CD4-positive, alpha-beta T cell (primary cell): ENCODE measurements around the gene PRDM16. TPM values are rescaled to one million over a fixed set of nuclear protein-coding genes. Genes with fewer than 3 reads are reported as not detected.

Experiments used
- ATAC-seq: fragments of 200-7000 bp; cut with Tn5 transposase; one replicate; pipeline ENCODE4 v1.10.0; 2022; ENCODE audit warnings: mild to moderate bottlenecking; ENCODE audit not compliant: poor library complexity
- CTCF ChIA-PET: fragments of 350-600 bp; sonication (Branson Sonifier 250); formaldehyde crosslinking; loops from one replicate; lab custom pipeline; 2021; ENCODE audit warnings: antibody characterized with exemption, inconsistent platforms; lab: Charles Lee
- POLR2A ChIA-PET: fragments of 350-600 bp; sonication (Branson Sonifier 250); formaldehyde crosslinking; loops from one replicate; lab custom pipeline; 2021; ENCODE audit warnings: antibody characterized with exemption, inconsistent platforms; lab: Charles Lee
- DNase-seq, 14 experiments: peaks; one replicate each; pipeline ENCODE4 v3.0.0-alpha.2; 2013 to 2020; ENCODE audit warnings: mixed read lengths in 2 of 14
- H3K27ac ChIP-seq, 2 donors: one replicate each; pipeline versions ENCODE4 v1.5.1 to v1.7.0; 2013; ENCODE audit warnings: low read length in 2 of 2, low read depth in 1 of 2, mild to moderate bottlenecking in 1 of 2
- H3K27me3 ChIP-seq, 2 experiments: 1 replicate in 1 of 2; 2 replicates in 1 of 2; pipeline versions ENCODE4 v1.6.1 to v1.7.0; 2013; ENCODE audit warnings: low read length in 2 of 2, control low read depth in 1 of 2, mild to moderate bottlenecking in 1 of 2, moderate library complexity in 1 of 2; ENCODE audit not compliant: insufficient read depth in 2 of 2, control insufficient read depth in 1 of 2
- H3K36me3 ChIP-seq: one replicate; pipeline ENCODE4 v1.6.1; 2013; ENCODE audit warnings: low read length, control low read depth; ENCODE audit not compliant: insufficient read depth
- H3K4me1 ChIP-seq: one replicate; pipeline ENCODE4 v1.6.1; 2013; ENCODE audit warnings: low read length, control low read depth; ENCODE audit not compliant: insufficient read depth
- H3K4me3 ChIP-seq: one replicate; pipeline ENCODE4 v1.5.1; 2013; ENCODE audit warnings: mild to moderate bottlenecking, low read length, moderate library complexity
- H3K9me3 ChIP-seq, 2 experiments: 1 replicate in 1 of 2; 2 replicates in 1 of 2; pipeline versions ENCODE4 v1.6.1 to v1.7.0; 2013; ENCODE audit warnings: low read length in 2 of 2, mild to moderate bottlenecking in 2 of 2, control low read depth in 1 of 2, moderate library complexity in 1 of 2; ENCODE audit not compliant: control insufficient read depth in 1 of 2, insufficient read depth in 1 of 2
- H3K27ac Mint-ChIP-seq: one replicate; pipeline ENCODE4 v1.8.0; 2020; ENCODE audit warnings: mixed read lengths
- H3K27me3 Mint-ChIP-seq: one replicate; pipeline ENCODE4 v1.8.0; 2021; ENCODE audit warnings: mixed read lengths
- H3K36me3 Mint-ChIP-seq: one replicate; pipeline ENCODE4 v1.8.0; 2021; ENCODE audit warnings: low read depth, mixed read lengths
- H3K4me1 Mint-ChIP-seq: one replicate; pipeline ENCODE4 v1.8.0; 2021; ENCODE audit warnings: low read depth, mixed read lengths
- H3K4me3 Mint-ChIP-seq: one replicate; pipeline ENCODE4 v1.8.0; 2020; ENCODE audit warnings: mild to moderate bottlenecking, mixed read lengths
- H3K9me3 Mint-ChIP-seq: one replicate; pipeline ENCODE4 v1.8.0; 2020; ENCODE audit warnings: mixed read lengths
- intact Hi-C, 2 experiments: fragments of 100-400 bp; cut with DNase I in 1 of 2; cut with micrococcal nuclease in 1 of 2; formaldehyde crosslinking; loops; one replicate each; pipeline versions ENCODE4 v1.15.1 to v1.9.0; 2023 to 2025; cut with DNase I, micrococcal nuclease
- total RNA-seq, 174 experiments: library from RNA in 2 of 174; stranded (reverse) in 2 of 174; gene quantifications; one replicate each; pipeline ENCODE4 v1.2.3 and lab custom pipeline; 2021 to 2026
- TF ChIP-seq, protein P1 (sequence below): fragments of 200-600 bp; IDR thresholded peaks from one replicate; pipeline ENCODE4 v1.8.0; 2022; ENCODE audit warnings: antibody characterized with exemption, mild to moderate bottlenecking

PRDM16 gene
- total RNA-seq, 2 experiments from 2014 or later: not detected

DNA sequence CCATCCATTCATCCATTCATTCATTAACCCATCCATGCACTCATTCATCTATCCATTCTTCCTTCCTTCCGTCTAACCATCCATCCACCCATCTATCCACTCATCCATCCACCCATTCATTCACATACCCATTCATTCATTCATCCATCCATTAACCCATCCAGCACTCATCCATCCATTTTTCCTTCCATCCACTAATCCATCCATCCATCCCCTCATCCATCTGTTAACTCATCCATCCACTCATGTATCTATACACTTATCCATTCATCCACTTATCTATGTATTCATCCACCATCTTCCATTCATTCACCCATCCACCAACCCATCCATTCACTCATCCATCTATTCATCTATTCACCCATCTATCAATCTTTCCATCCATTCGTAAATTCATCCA lies 107.8 kb downstream of the PRDM16 start:
- H3K27me3 Mint-ChIP-seq: peaks cover 28% of the 10 kb centered on the region
- no peak overlapping the region for H3K27ac ChIP-seq
- H3K9me3 Mint-ChIP-seq: no peaks in the 10 kb centered on the region
- intact Hi-C loops: no loop called here
- H3K36me3 ChIP-seq: no peaks in the 10 kb centered on the region
- peaks cover 0 to 26% of the 10 kb centered on the region in 2 experiments for H3K9me3 ChIP-seq
- H3K4me1 ChIP-seq: no peaks in the 10 kb centered on the region
- H3K4me3 Mint-ChIP-seq: no peak overlapping the region
- no peak for DNase-seq
- no peak overlapping the region for H3K27ac Mint-ChIP-seq
- peaks cover 16 to 22% of the 10 kb centered on the region in 2 experiments for H3K27me3 ChIP-seq
- ChIA-PET POLR2A (no interaction called here), CTCF (no interaction called here)
- H3K4me1 Mint-ChIP-seq: no peaks in the 10 kb centered on the region
- no peak overlapping the region for H3K4me3 ChIP-seq
- TF ChIP-seq, protein P1, sequence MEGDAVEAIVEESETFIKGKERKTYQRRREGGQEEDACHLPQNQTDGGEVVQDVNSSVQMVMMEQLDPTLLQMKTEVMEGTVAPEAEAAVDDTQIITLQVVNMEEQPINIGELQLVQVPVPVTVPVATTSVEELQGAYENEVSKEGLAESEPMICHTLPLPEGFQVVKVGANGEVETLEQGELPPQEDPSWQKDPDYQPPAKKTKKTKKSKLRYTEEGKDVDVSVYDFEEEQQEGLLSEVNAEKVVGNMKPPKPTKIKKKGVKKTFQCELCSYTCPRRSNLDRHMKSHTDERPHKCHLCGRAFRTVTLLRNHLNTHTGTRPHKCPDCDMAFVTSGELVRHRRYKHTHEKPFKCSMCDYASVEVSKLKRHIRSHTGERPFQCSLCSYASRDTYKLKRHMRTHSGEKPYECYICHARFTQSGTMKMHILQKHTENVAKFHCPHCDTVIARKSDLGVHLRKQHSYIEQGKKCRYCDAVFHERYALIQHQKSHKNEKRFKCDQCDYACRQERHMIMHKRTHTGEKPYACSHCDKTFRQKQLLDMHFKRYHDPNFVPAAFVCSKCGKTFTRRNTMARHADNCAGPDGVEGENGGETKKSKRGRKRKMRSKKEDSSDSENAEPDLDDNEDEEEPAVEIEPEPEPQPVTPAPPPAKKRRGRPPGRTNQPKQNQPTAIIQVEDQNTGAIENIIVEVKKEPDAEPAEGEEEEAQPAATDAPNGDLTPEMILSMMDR: no peak
- H3K36me3 Mint-ChIP-seq: no peaks in the 10 kb centered on the region
- no peak for ATAC-seq

DNA sequence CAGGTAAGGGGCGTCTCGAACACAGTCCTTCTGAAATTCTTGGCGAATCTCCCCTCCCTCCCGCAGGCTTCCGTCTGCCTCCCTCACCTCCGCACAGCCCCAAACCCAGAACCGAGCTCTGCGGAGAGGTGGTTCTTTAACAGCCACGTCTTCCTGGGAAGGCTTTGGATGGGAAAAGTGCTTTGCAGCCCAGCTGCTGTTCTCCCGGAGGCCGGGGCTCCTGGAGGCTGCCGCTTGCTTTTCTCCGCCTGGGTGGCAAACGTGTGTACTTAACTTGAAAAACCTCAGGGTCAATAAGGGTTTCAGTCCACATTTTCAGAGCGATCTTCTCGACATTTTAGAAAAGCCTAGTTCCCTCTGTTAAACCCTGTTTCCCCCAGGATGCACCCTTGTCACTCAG lies 109.3 kb downstream of the PRDM16 start:
- Mint-ChIP-seq H3K4me3 (no peak overlapping the region), H3K27me3 (peaks cover 14% of the 10 kb centered on the region), H3K4me1 (no peaks in the 10 kb centered on the region), H3K36me3 (no peaks in the 10 kb centered on the region), H3K9me3 (no peaks in the 10 kb centered on the region), H3K27ac (no peak overlapping the region)
- CTCF ChIA-PET: no interaction called here
- peaks cover 0 to 35% of the 10 kb centered on the region in 2 experiments for H3K9me3 ChIP-seq
- no peak for DNase-seq
- POLR2A ChIA-PET: no interaction called here
- H3K36me3 ChIP-seq: no peaks in the 10 kb centered on the region
- H3K27me3 ChIP-seq: peaks cover 11 to 17% of the 10 kb centered on the region in 2 experiments
- intact Hi-C loops: no loop called here
- no peak overlapping the region for H3K4me3 ChIP-seq
- no peak for ATAC-seq
- H3K27ac ChIP-seq: no peak overlapping the region
- TF ChIP-seq, protein P1: no peak
- H3K4me1 ChIP-seq: no peaks in the 10 kb centered on the region

DNA sequence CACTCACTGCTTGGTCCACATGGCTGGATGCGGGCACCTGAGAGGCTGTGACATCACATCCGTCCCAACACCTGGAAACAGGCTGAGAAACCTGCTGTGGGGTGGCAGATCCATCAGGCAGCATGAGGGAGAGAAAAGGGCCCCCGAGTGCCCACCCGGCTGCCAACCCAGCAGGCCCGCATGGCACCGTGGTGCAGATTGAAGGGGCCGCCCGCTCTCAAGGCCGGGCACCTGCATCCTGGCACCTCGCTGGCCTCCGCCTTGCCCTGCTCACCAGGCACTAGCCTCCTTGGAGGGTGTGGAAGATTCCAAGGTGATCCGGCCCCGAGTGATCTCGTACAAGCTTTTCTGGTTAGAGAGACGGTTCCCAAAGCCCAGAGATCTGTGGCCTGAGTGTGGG lies 110.5 kb downstream of the PRDM16 start:
- DNase-seq (no peak), ATAC-seq (no peak)
- Histone ChIP-seq H3K36me3 (no peaks in the 10 kb centered on the region), H3K4me3 (no peak overlapping the region), H3K4me1 (no peaks in the 10 kb centered on the region), H3K27me3 (peaks cover 3 to 13% of the 10 kb centered on the region in 2 experiments), H3K27ac (no peak overlapping the region), H3K9me3 (peaks cover 0 to 35% of the 10 kb centered on the region in 2 experiments)
- ChIA-PET POLR2A (no interaction called here), CTCF (no interaction called here)
- H3K9me3 Mint-ChIP-seq: no peaks in the 10 kb centered on the region
- peaks cover 12% of the 10 kb centered on the region for H3K27me3 Mint-ChIP-seq
- no peak overlapping the region for H3K27ac Mint-ChIP-seq
- H3K4me1 Mint-ChIP-seq: no peaks in the 10 kb centered on the region
- H3K4me3 Mint-ChIP-seq: no peak overlapping the region
- TF ChIP-seq, protein P1: no peak
- intact Hi-C loops: no loop called here
- H3K36me3 Mint-ChIP-seq: no peaks in the 10 kb centered on the region
